CD4-positive, alpha-beta T cell treated with Interleukin-15 for 4 hours (primary cell): ENCODE data around the gene WBP1.
A peak's percentile ranks its signal among the peaks of the same experiment; 100 is the strongest.
"Not testable (repeated sequence)": the region's sequence is repeated elsewhere in the genome, so short reads cannot be mapped to it uniquely, and the experiment has no call there.

ENCODE experiments used
- DNase-seq: peaks from one replicate; pipeline ENCODE4 v3.0.0-alpha.2; 2020; ENCODE audit warnings: low spot score

The WBP1 gene

GRCh38 chr2:74458132-74458937, at the start of gene WBP1:
WBP1 (plus strand) TSS chr2:74458438; CDS start chr2:74458603, 165 bp downstream.
- peak; percentile 100 for DNase-seq

GRCh38 chr2:74413001-74413698, 45.1 kb upstream of the WBP1 start:
- no peak for DNase-seq

GRCh38 chr2:74414441-74414840, 43.8 kb upstream of the WBP1 start:
- no peak for DNase-seq

GRCh38 chr2:74414881-74415761, 43.1 kb upstream of the WBP1 start:
- no peak for DNase-seq

GRCh38 chr2:74415762-74416395, 42.4 kb upstream of the WBP1 start:
- DNase-seq: no peak

GRCh38 chr2:74416778-74417177, 41.5 kb upstream of the WBP1 start:
- no peak for DNase-seq

GRCh38 chr2:74417197-74417596, 41.0 kb upstream of the WBP1 start:
- DNase-seq: no peak

- no peak for DNase-seq
These were observed 40.5 kb upstream of the WBP1 start for GRCh38 chr2:74417763-74418162.

- DNase-seq: no peak
These were observed 39.9 kb upstream of the WBP1 start for GRCh38 chr2:74418312-74418711.

GRCh38 chr2:74419345-74419744, 38.9 kb upstream of the WBP1 start:
- no peak for DNase-seq

GRCh38 chr2:74420006-74420405, 38.2 kb upstream of the WBP1 start:
- DNase-seq: no peak

- DNase-seq: not testable (repeated sequence)
These were observed 37.7 kb upstream of the WBP1 start for GRCh38 chr2:74420443-74421103.

- DNase-seq: peak; percentile 94
These were observed 36.9 kb upstream of the WBP1 start, which contains the start of the genes C2orf81 and WDR54 for GRCh38 chr2:74421221-74421870. C2orf81 (minus strand) TSS chr2:74421619; CDS start chr2:74421560, 59 bp downstream. WDR54 (plus strand) TSS chr2:74421730; CDS start chr2:74422154, 424 bp downstream.

- DNase-seq: no peak
These were observed 34.8 kb upstream of the WBP1 start for GRCh38 chr2:74423231-74424095.

GRCh38 chr2:74424139-74424992, 33.9 kb upstream of the WBP1 start:
- DNase-seq: no peak

- DNase-seq: no peak
These were observed 33.2 kb upstream of the WBP1 start for GRCh38 chr2:74424995-74425406.

- no peak for DNase-seq
These were observed 32.7 kb upstream of the WBP1 start for GRCh38 chr2:74425523-74425922.

- DNase-seq: no peak
These were observed 32.0 kb upstream of the WBP1 start for GRCh38 chr2:74426181-74426758.
